Hematopoietic multipotent progenitor cell treated with erythropoietin and hydrocortisone succinate and interleukin-3 and kit ligand, for 15 days (in vitro differentiated cells): ENCODE measurements around the gene GTPBP1.
A peak's percentile ranks its signal among the peaks of the same experiment; 100 is the strongest.

ENCODE experiments used
- DNase-seq: peaks from one replicate; pipeline ENCODE4 v3.0.0-alpha.2; 2015; ENCODE audit warnings: low spot score

Gene GTPBP1

DNA sequence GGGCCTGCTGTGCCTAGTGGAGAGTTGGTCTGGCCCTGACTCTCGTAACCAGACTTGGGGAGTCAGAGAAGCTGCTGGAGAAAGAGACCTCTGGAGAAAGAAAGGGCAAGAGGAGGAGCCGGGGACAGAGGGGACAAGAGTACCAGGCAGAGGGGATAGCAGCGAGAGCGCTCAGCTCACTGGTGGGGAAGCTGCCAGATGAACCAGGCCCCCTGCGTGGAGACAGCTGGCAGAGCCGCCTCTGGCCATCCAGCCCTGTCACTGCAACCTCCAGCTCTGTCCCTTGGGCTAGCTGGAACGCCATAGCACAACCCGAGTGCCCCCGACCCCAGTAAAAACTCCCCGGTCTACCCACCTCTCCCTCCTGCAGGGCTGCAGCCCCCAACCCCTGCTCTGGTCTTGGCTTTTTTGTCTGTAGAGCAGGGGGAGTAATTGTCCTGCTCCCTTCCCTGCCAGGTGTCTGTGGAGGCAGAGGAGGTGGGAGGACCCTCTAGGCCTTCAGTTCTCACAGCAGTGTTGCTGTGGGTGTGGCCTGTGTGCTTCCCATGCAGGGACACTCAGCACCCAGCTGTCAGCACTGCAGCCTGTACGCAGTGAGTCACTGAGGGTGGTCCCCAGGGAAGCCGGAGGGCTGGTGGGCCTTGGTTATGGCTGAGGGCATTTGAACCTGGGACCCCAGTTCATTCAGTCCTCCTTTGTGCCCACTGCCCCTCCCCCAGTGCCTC lies 54.9 kb downstream of the GTPBP1 start:
- DNase-seq, result no peak

- no peak for DNase-seq
These were observed 55.7 kb downstream of the GTPBP1 start for GRCh38 chr22:38761202-38762162.

DNA sequence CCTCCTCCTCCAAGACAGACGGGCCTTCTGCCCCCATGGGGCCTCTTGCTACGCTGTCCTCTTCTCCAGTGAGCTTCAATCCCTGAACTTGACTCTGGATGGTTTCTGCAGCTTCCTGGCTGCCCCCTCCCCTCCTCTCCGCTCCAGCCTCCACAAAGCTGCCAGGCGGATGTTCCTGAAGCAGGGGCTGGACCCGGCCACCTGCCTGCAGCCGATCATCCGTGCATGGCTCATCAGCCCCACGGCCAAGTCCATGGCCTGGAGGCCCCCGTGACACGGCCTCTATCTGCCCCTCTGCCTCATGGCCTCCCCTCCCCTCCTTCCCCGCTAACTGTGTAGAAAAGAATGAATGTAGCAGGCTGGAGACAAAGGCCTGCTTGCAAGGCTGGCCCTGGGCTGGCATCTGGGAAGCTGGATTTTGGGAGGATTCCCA lies 56.8 kb downstream of the GTPBP1 start:
- no peak for DNase-seq

- peak; percentile 33 for DNase-seq
These were observed 60.5 kb downstream of the GTPBP1 start for GRCh38 chr22:38766076-38766777.

DNA sequence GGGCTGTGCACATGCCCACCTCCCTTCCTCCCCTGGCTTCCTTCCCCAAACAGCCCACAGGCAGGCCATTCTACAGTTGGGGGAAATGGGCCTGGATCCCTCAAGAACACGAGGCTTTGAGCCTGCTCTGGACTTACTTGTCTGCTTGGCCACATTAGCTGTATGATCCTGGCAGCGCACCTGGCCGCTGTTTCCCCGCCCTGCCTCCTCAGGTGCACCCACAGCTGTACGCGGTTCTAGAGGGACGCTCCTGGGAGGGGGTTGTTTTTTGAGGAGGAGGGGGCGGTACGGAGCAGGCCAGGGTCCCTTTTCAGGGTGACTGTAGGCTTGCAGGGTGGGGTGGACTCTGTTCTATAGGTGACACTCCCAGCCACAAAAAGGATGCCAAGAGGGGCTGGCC lies 61.6 kb downstream of the GTPBP1 start:
- DNase-seq, result no peak

- no peak for DNase-seq
These were observed 62.3 kb downstream of the GTPBP1 start for GRCh38 chr22:38768036-38768435.

- DNase-seq, result no peak
These were observed 64.7 kb downstream of the GTPBP1 start for GRCh38 chr22:38770257-38770949.

- no peak for DNase-seq
These were observed 66.8 kb downstream of the GTPBP1 start for GRCh38 chr22:38772623-38772873.

GRCh38 chr22:38773363-38773946 lies 67.7 kb downstream of the GTPBP1 start:
- no peak for DNase-seq

- no peak for DNase-seq
These were observed 68.9 kb downstream of the GTPBP1 start for GRCh38 chr22:38774496-38775166.

DNA sequence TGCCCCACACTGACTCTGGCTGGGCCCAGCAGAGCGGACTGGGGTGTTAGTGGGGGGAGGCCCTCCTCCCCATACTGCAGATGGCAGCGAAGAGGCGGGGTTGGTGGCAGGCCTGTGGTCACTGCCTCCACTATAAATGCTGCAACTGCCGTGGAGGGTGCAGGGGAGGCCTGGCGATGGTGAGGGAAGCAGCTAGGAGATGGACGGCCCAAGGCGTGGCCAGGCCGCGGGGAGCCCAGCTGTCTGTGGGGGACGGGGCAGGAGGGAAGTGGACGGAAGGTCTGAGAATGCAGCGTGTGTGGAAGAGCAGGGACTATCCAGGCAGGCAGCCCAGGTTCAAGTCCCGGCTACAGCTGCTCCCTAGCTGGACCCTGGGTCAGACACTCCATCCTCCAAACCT lies 69.9 kb downstream of the GTPBP1 start:
- no peak for DNase-seq

GRCh38 chr22:38776086-38776485 lies 70.3 kb downstream of the GTPBP1 start:
- DNase-seq, result no peak

GRCh38 chr22:38777087-38777671 lies 71.4 kb downstream of the GTPBP1 start:
- no peak for DNase-seq

DNA sequence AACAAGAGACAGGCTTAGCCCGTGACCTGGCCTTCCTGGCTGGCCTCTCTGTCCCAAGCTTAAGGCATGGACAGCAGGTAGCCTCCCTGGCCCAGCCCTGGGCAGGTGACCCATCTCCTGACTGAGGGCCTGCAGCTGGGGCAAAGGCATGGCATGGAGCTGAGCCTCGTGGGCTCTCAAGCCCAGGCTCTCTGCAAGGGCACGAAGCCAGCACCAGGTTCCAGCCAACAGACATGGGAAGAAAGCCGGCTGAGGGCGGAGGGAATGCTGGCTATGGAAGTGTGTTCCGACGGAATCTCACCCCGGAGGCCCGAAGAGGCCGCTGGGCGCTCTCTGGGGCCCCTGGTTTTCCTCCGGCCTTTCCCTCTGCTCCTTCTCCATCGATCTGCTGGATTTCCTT lies 75.3 kb downstream of the GTPBP1 start:
- no peak for DNase-seq

GRCh38 chr22:38782402-38783094 lies 76.8 kb downstream of the GTPBP1 start:
- no peak for DNase-seq
